ENCODE results near the gene ZHX3.

ZHX3 gene

GRCh38 chr20:41183391-41183790 is 134.1 kb downstream of the ZHX3 start:
- no peak overlapping the region for H3K4me2 ChIP-seq (ENCODE audit: low read length)
- H3K79me2 ChIP-seq: no peaks in the 10 kb centered on the region
- no peak overlapping the region for H3K9ac ChIP-seq
- H3K4me3 ChIP-seq (ENCODE audit: low read depth, low read length): no peak overlapping the region
- no peak overlapping the region for H3K27ac ChIP-seq
- H3K9me3 ChIP-seq (ENCODE audit: control insufficient read depth, low read length): no peaks in the 10 kb centered on the region
- no peaks in the 10 kb centered on the region for H3K4me1 ChIP-seq
- TF ChIP-seq, protein P1, sequence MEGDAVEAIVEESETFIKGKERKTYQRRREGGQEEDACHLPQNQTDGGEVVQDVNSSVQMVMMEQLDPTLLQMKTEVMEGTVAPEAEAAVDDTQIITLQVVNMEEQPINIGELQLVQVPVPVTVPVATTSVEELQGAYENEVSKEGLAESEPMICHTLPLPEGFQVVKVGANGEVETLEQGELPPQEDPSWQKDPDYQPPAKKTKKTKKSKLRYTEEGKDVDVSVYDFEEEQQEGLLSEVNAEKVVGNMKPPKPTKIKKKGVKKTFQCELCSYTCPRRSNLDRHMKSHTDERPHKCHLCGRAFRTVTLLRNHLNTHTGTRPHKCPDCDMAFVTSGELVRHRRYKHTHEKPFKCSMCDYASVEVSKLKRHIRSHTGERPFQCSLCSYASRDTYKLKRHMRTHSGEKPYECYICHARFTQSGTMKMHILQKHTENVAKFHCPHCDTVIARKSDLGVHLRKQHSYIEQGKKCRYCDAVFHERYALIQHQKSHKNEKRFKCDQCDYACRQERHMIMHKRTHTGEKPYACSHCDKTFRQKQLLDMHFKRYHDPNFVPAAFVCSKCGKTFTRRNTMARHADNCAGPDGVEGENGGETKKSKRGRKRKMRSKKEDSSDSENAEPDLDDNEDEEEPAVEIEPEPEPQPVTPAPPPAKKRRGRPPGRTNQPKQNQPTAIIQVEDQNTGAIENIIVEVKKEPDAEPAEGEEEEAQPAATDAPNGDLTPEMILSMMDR (IDR thresholded peaks at IDR 0.05): no peak
- H2AFZ ChIP-seq: no peak overlapping the region
- no peaks in the 10 kb centered on the region for H3K36me3 ChIP-seq (ENCODE audit: control insufficient read depth, insufficient read depth, low read length)
- H3K27me3 ChIP-seq (ENCODE audit: control insufficient read depth, insufficient read depth, low read length): no peaks in the 10 kb centered on the region

- Histone ChIP-seq H3K36me3 (ENCODE audit: control insufficient read depth, insufficient read depth, low read length) (no peaks in the 10 kb centered on the region), H3K27ac (no peak overlapping the region), H3K4me2 (ENCODE audit: low read length) (no peak overlapping the region), H3K27me3 (ENCODE audit: control insufficient read depth, insufficient read depth, low read length) (no peaks in the 10 kb centered on the region), H3K4me3 (ENCODE audit: low read depth, low read length) (no peak overlapping the region), H3K9ac (no peak overlapping the region), H3K9me3 (ENCODE audit: control insufficient read depth, low read length) (no peaks in the 10 kb centered on the region), H2AFZ (no peak overlapping the region), H3K4me1 (no peaks in the 10 kb centered on the region), H3K79me2 (no peaks in the 10 kb centered on the region)
- TF ChIP-seq, protein P1 (IDR thresholded peaks at IDR 0.05): no peak
Measured at GRCh38 chr20:41182296-41183212, 135.0 kb downstream of the ZHX3 start.

- Histone ChIP-seq H3K4me1 (no peaks in the 10 kb centered on the region), H3K79me2 (no peaks in the 10 kb centered on the region), H3K9me3 (ENCODE audit: control insufficient read depth, low read length) (no peaks in the 10 kb centered on the region), H3K9ac (no peak overlapping the region), H3K27me3 (ENCODE audit: control insufficient read depth, insufficient read depth, low read length) (no peaks in the 10 kb centered on the region), H3K4me3 (ENCODE audit: low read depth, low read length) (no peak overlapping the region), H3K36me3 (ENCODE audit: control insufficient read depth, insufficient read depth, low read length) (no peaks in the 10 kb centered on the region), H3K27ac (no peak overlapping the region), H3K4me2 (ENCODE audit: low read length) (no peak overlapping the region), H2AFZ (no peak overlapping the region)
- TF ChIP-seq, protein P1 (IDR thresholded peaks at IDR 0.05): no peak
Measured at GRCh38 chr20:41181567-41181966, 136.0 kb downstream of the ZHX3 start.

DNA sequence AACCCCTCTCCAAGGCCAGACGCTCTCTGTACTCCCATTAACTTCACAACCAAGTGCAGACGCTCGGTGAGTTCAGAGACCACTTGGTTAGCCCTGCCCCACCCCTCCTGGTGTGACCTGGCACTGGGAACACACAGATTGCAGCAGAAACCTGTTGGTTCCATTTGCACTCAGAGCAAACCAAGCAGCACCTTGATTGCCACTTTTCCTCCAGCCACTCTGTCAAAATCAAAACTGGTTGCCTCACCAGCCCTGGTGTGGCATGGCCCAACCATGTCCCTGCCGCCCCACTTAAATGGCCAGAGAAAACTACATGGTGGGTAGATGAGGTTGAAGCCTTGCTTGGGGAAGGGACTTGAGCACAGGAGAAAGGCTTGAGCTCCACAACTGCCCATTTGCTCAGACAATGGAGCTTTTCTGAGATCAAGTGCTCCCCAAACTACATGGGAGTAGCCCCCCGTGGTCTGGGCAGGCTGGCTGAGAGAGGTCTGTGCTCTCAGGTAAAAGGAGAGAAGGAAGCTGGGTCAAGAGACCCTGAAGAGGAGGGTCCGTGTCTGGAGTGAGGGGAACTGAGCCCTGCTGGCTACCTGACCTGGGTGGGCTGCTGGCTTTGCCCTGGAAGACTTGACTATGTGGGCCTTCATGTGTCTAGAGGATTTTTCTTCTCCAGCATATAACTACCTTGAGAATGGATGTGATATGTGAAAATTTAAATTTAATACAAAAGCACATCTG is 136.8 kb downstream of the ZHX3 start:
- Histone ChIP-seq H3K4me3 (ENCODE audit: low read depth, low read length) (no peak overlapping the region), H3K27me3 (ENCODE audit: control insufficient read depth, insufficient read depth, low read length) (no peaks in the 10 kb centered on the region), H3K79me2 (no peaks in the 10 kb centered on the region), H3K9me3 (ENCODE audit: control insufficient read depth, low read length) (no peaks in the 10 kb centered on the region), H3K4me1 (no peaks in the 10 kb centered on the region), H3K27ac (no peak overlapping the region), H3K9ac (no peak overlapping the region), H3K36me3 (ENCODE audit: control insufficient read depth, insufficient read depth, low read length) (no peaks in the 10 kb centered on the region), H3K4me2 (ENCODE audit: low read length) (no peak overlapping the region), H2AFZ (no peak overlapping the region)
- TF ChIP-seq, protein P1 (IDR thresholded peaks at IDR 0.05): no peak
